G401 (cell line): ENCODE data around the gene ELK4. TPM values are rescaled to one million over a fixed set of nuclear protein-coding genes. Genes with fewer than 3 reads are reported as not detected.

ENCODE experiments used
- DNase-seq: peaks from one replicate; pipeline ENCODE4 v3.0.0-alpha.2; 2015; ENCODE audit warnings: low spot score
- in situ Hi-C: cut with HindIII; loops from 2 replicates; pipeline ENCODE4 v1.10.0; 2016; ENCODE audit warnings: low sequenced_read_pairs, mixed read lengths
- total RNA-seq: library from RNA; depleted of rRNA; stranded (reverse); fragments of >200 nt; shearing (Covaris generic); gene quantifications from 2 replicates; pipeline ENCODE4 v1.2.3, GENCODE V29; 2014; rRNA removed

ELK4 gene
- total RNA-seq, result 4.6 and 5.1 TPM in 2 replicates

- in situ Hi-C loops, result no loop called here
- DNase-seq, result peak; percentile 97
Observed at GRCh38 chr1:205631768-205632668, at the start of gene ELK4. Gene ELK4 (minus strand): TSS chr1:205632011. CDS start chr1:205623882, 8,129 bp downstream.

GRCh38 chr1:205681364-205681763 lies 49.6 kb upstream of the ELK4 start:
- in situ Hi-C loops, result no loop called here

DNA sequence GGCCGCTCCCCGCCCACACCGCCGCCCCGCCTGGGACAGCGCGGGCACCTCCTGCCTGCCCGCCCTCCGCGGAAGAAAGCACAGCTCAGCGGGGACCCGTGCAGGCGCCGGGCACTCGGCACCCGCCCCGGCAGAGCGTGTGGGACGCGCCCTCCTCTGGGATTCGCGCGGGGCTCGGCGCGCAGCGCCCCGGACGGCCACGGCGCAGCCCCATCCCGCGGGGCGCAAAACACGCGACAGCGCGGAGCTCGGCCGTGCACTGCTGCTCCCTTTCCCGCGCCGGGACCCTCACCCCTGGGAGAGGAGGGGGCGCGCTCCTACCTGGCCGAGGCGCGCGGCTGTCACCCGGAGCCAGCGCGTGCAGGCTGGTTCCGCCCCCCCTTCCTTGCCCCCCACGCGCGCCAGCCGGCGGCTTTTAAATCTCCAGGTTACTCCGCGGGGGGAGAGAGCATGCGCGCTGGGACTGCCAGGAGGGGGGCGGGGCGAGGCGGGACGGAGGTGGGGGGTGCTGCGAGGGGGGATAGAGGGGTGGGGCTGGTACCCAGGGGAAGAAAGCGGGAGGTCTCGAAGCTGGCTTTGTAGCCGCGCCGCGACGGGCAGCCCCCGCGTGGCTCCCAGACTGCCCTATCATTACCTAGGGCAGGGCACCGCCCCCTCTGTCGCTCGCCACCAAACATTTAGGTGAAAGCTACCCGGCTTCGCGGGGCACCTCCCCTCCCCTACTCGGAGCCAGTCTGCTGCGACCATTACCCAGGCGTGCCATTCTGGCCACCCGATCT lies 48.5 kb upstream of the ELK4 start, which contains the start of gene SLC45A3:
TSS of gene SLC45A3 (minus strand) at position 437 of the 779 bp plus-strand sequence. CDS start 15,853 bp downstream, outside the sequence.
- DNase-seq, result peak; percentile 32

More at GRCh38 chr1:205681364-205681763, 49.6 kb upstream of the ELK4 start:
- no peak for DNase-seq

GRCh38 chr1:205678286-205679111 lies 46.7 kb upstream of the ELK4 start:
- in situ Hi-C loops, result no loop called here
- no peak for DNase-seq

More for the DNA sequence above, 48.5 kb upstream of the ELK4 start, which contains the start of gene SLC45A3:
- in situ Hi-C loops, result no loop called here

- in situ Hi-C loops, result no loop called here
- no peak for DNase-seq
Observed at GRCh38 chr1:205677167-205677566, 45.4 kb upstream of the ELK4 start.

- in situ Hi-C loops, result no loop called here
- no peak for DNase-seq
Observed at GRCh38 chr1:205676597-205676996, 44.8 kb upstream of the ELK4 start.

DNA sequence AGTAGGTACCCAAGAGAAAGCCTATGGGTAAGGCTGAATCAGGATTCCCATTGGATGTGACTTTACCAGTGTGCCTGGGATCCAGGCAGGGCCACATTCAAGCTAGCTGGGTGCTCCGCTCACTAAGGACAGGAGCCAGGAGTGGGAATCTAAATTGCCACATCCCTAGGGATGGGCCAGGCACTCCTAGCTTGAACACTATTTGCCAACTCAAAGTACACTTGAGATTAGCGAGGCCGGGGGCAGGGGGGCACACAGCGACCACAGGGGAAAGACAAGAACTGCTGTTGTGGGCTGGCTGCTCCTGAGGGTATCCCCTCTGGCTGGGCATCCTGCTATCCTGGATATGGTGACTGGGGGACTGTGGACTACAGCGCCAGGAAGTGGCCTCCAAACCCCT lies 44.2 kb upstream of the ELK4 start:
- no peak for DNase-seq
- in situ Hi-C loops, result no loop called here

- in situ Hi-C loops, result no loop called here
Observed at GRCh38 chr1:205675247-205675646, 43.4 kb upstream of the ELK4 start.

GRCh38 chr1:205672970-205673369 lies 41.2 kb upstream of the ELK4 start:
- in situ Hi-C loops, result no loop called here
- DNase-seq, result no peak

More at GRCh38 chr1:205675247-205675646, 43.4 kb upstream of the ELK4 start:
- DNase-seq, result no peak

DNA sequence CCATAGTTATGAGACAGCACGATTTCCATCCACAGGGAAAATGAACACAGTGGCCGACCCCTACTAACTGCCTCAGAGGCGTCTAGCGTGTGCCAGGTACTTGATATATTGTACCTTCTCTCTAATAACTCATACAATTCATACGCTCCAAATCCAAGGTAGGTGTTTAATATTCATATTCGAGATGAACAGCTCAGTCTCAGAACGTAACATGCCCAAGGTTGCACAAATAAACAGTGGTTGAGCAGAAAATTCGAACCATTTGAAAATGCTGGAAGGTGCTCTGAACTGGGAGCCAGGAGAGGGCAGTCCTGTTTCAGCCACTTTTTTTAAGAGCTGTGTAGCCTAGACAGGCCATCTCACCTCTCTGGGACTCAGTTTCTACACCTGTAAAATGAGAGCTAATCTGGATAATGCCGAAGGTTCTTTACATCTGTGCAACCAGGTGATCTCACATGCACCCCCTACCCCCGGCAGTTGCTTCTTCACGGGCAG lies 40.6 kb upstream of the ELK4 start:
- in situ Hi-C loops, result no loop called here
- no peak for DNase-seq

GRCh38 chr1:205670611-205671430 lies 39.0 kb upstream of the ELK4 start:
- in situ Hi-C loops, result no loop called here
- DNase-seq, result no peak

GRCh38 chr1:205670150-205670446 lies 38.3 kb upstream of the ELK4 start:
- in situ Hi-C loops, result no loop called here

GRCh38 chr1:205669341-205670149 lies 37.7 kb upstream of the ELK4 start:
- in situ Hi-C loops, result no loop called here
- DNase-seq, result no peak

More at GRCh38 chr1:205670150-205670446, 38.3 kb upstream of the ELK4 start:
- no peak for DNase-seq

- in situ Hi-C loops, result no loop called here
- DNase-seq, result no peak
Observed at GRCh38 chr1:205668951-205669340, 37.1 kb upstream of the ELK4 start.

DNA sequence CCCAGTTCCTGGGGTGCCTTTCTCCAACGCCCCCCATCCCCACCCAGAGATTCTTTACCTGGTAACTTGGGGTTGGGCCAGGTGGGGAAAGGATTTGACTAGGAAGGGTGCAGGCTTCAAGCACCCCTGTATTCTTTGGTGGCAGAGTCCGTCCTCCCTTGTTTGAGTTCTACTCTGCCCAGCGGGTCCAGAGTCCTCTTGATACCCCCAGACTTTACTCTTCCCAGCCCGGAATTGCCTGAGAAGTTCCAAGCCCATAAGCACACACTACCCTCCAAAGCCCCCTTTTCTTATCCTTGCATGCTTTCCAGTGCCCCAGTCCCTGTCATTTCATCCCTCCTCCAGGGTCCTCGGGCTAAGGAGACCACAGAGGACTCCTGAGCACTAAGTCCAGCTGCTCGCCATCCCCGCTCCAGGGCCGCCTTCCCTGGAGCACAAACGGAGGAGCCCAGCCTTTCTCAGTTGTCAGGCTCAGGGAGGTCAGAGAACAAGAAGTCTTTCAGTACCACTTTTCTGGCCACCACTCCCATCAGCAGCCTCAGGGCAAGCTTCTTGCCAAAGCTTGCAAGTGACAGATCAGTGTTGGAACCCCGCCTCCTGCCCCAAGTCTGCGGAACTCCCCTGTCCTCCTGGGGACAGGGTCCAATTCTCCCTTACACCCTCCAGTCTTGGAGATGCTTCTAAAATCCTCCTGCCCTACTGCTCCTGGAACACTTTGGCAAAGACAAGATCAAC lies 36.3 kb upstream of the ELK4 start:
- no peak for DNase-seq
- in situ Hi-C loops, result no loop called here

DNA sequence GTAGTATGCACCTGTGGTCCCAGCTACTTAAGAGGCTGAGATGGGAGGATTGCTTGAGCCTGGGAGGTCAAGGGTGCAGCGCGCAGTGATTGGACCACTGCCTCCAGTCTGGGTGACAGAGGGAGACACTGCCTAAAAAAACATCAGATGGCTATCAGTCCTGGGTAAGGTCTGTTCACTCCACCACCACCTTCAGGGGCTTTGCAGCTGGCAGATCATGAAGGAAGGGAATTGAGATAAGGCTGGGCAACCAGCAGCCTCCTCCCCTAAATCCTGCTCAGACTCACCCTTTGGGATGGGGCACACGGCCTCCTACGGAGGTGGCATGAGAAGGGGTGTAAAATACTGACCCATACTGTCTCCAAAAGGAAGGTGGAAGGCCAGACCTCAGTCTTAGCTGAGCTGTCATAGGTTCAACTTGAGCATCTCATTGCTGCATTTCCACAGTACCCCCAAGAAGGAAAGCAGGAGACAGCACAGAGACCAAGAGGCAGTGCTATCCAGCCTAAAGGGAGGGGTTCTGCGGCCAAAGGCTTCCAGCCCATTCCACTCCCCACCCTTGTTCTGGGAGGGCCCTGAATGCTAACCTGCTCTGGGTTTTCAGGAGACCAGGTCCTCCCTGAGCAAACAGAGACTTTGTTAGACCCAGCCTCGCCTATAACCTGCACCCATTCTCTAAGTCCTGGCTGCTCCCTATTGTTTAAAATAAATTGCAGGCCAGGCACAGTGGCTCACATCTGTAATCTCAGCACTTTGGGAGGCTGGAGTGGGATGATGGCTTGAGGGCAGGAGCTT lies 34.8 kb upstream of the ELK4 start:
- in situ Hi-C loops, result no loop called here
- no peak for DNase-seq
